Activated CD4-positive, alpha-beta T cell treated with anti-CD3 and anti-CD28 coated beads, Interleukin-10, Interleukin-2, amounts not matched to agents 100 ng/mL and 50 ng/mL, durations not matched to agents 16 hours and 8 hours (primary cell): ENCODE measurements around the gene SPOCK2.
"Not testable (repeated sequence)": the region's sequence is repeated elsewhere in the genome, so short reads cannot be mapped to it uniquely, and the experiment has no call there.

Source experiments
- DNase-seq: peaks from one replicate; pipeline ENCODE4 v3.0.0-alpha.2; 2020

The SPOCK2 gene

DNA sequence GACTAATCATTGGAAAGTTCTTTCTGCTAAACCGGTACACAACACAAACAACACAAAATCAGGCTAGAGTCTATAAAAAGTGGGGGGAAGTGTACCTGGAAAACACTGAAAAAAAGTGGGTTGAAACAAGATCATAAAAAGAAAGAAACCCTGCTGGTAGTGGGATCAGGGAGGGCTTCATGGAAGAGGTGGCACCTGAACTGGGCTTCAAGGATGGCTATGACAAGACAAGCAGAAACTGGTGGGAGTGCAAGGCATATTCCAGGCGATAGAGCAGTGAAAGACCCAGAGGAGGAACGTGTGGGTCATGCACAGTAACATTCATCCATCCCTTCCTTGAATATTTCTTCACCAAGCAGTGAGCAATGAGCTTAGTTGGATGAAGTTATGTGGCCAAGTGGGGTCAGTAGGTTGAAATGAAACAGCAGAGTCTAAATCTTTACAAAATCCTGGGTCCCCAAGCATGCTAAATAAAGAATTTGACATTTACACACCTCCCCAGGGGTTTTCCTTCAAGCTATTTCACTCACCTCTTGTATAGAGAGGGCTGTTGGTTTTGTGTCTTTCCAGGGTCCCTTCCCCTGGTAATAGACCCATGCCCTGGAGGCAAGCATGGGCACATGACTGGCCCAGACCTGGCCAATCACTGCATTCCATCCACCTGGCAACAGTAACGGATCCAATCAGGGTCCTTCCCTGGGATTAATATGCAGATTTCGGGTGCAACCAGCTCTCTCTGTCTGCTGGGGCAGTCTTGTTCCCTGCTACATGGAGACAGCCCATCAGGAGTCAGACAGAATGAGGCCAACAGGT lies 38.2 kb downstream of the SPOCK2 start:
- no peak for DNase-seq

DNA sequence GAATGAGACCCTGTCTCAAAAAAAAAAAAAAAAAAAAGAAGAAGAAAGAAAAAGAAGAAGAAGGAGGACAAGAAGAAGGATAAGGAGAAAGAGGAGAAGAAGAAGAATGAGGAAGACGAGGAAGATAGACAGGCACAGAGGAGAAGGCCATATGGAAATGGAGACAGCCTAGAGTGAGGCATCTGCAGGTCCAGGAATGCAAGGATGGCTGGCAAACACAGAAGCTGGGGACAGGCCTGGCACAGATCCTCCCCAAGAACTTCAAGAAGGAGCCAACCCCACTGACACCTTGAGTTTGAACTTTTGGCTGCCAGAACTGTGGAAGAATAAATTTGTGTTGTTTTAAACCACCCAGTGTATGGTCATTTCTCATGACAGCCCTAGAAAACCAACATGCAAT lies 38.9 kb downstream of the SPOCK2 start:
- DNase-seq = no peak

DNA sequence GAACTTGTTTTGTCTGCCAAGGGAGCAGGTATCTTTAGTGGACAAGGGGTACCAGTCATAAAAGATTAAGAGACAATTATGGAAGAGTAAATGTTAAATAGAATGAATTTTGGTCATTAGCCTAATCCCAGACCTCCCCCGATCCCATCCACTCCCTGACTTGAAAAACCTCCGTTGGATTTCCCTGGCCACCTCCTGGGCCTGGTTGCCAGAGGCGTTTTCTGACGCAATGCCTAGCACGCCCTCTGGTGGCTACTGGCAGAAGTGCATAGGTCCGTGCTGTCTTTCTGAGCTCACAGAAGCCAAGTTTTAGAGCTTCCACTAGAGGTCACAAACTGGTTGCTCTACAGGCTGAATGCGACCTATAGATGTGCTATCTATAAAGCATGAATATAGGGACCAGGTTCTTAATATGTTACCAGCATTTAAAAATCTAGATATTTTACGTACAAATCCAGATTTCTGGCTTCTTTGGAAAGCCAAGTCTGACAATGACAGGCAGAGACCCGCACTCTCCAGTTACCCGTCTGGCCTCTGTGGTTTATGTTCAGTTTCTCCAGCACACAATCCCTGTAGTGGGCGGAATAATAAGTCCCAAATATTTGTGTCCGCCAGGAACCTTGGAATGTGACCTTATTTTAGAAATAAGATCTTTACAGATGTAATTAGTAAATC lies 39.8 kb downstream of the SPOCK2 start:
- DNase-seq = peak; percentile 89

DNA sequence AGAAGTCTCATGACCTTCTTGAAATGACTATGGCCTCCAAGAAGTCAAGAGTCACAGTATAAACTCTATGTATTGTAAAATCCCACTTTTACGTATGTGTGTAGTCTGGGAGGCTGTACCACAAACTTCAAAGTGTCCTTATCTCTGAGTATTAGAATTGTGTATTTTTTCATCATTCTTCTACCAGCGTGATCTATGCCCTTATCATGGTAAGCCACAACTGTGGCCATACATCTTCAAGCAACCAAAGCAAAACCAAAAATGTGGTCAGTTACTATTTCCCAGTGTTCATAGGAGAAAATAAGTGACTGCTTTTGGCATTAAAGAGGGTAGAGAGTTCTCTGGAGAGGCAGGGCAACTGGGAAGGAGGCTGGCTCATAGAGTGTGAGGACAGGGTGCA lies 42.8 kb downstream of the SPOCK2 start:
- DNase-seq = no peak

DNA sequence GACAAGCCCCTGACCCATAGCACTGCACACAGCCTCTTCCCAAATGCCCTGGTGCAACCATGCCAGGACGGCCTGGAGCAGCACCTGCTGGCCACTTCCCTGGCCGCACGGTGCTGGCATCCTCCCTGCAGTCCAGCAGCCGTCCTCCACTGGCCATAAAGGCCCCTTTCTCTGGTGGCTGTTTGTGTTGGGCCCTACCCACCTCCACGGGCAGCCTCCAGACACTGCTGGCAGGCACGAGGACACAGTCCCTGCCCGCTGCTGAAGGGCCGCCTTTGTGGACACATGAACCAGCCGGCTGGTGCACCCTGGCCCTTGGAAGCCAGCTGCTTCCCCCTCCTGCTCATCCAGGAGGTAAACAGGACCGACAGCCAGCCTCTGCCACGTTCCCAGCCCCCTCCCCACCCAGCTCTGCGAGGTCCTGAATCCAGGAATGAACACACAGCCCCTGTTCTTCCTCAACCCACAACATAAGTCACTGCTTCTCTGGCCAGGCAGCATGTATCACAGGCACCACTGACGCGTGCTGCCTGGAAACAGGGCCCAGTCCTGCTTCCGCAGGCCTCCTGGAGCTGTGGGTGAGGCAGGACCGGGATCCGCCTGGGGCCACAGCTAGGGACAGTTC lies 43.8 kb downstream of the SPOCK2 start:
- no peak for DNase-seq

DNA sequence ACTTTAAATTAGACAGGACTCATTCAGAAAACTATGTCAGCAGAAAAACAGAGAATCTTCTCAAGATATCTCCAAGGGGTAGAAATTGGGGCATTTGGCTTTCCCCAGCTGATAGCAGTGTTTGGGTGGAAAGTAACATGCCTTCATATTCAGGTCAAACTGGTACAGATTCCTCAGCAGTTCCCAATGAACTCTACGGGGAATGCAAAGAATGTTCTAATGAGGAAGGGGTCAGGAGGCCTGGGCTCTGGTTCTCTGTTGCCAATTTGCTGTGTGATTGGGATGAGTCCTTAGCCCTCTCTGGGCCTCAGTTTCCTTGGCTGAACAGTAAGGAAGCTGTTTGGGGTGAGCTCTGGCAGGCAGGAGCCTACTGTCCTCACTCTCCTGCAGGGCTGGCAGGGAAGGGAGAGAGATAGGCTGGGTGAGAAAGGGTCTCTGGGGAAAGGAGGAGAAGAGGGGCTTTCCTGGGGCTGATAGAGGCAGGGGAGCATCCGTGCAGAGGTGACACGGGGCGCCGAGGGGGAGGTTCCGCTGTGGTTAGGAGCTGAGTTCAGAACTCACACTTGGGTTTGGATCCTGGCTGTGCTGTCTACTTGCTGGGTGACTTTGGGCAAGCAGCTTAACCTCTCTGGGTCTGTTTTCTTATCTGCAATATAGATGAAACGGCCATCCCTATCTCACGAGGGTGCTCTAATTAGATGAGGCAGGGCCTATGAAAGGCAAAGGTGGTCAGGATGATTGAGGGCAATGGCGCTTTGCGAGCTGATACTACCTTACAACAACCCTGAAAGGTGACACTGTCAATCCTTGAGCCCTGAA lies 45.1 kb downstream of the SPOCK2 start:
- DNase-seq = no peak

DNA sequence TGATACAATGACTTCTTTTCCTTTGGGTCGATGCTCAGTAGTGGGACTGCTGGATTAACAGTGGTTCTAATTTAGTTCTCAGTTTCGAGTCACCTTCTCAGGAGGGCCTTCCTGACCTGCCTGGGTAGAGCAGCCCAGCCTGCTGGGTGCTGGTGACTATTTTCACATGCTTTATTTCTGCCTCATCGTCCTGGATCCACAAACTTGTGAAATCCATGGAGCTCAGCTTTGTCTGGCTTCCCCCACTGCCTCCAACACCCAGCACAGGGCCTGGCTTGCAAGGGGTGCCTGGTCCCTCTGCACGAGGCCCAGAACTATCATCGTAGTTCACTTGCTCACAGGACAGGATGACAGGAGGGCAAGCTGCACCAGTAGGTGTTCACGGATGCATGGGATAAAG lies 46.9 kb downstream of the SPOCK2 start:
- no peak for DNase-seq

DNA sequence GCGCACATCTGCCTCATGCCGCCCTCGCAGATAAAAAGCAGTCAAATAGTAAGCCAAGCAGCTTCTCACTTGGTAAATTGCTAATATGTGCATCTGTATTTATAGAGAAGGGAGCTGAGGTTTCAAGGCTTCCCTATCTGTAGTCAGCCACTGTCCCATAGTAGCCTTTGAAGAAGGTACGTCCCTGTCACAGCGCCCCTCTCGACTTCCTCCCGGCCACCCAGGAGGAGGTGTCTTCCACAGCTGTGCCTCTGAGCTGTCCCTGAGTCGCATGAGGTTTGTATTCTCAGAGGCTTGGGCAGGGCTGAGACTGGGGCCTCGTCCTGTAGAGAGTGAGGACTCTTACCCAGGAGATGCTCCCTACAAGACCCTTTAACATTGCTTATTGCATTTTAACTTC lies 49.0 kb downstream of the SPOCK2 start:
- no peak for DNase-seq

DNA sequence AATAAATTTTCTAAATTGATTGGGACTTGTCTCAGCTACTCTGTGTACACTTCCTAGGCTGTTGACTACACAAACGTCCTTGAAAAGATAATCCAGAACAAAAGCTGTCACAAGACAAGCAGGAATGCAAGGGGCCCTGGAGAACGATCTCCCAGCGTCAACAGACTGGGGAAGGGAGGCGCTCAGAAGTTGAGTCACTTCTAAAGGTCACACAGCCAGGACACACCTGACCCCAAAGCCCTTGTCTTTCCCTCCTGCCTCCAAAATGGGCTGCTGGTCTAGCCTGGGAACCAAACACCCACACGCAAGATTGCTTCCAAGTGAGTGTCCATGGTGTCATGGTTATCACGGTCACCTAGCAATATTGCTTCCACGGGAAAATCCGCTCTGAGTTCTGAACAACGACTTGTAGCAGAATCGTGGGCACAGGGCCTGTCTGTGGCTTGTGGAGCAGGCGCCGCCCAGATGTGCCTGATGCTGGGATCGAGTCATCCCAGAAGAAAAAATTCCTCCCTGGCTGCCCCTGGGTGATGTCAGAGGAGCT lies 49.8 kb downstream of the SPOCK2 start:
- DNase-seq = no peak

DNA sequence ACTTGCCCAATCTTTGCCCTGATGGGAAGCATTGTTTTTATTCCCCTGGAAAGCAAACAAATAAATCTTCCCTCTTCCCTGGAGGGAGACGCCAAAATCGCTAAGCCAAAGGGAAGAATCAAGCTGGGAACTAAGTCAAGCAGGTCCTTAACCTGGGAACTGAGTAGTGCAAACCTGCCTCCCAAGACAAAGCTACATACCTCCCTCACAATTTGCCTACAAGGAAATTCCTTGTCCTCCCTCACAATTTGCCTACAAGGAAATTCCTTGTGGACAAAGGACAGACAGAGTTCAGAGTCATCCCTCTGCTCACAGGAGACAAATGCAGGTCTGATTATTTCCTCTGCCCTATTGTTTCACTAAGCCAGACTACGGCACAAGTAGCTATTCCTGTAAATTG lies 50.5 kb downstream of the SPOCK2 start:
- DNase-seq = no peak

DNA sequence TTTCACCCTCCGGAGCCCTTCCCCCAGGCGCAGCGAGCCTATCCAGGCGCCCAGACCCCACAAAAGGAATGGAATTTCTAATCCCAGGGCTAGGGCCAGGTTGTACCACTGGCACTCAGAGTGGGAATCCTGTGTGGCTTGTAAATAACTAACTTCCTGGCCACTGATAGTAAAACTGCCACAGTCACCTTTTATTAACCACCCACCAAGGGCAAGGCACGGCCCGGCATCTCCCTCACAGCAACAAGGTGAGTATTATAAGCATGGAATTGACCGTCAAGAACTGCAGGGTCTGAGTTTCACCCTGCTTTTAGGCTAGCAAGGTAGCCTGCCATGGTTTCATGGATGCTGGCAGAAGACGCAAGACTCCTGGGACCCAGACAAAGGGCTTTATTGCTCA lies 51.1 kb downstream of the SPOCK2 start:
- no peak for DNase-seq

DNA sequence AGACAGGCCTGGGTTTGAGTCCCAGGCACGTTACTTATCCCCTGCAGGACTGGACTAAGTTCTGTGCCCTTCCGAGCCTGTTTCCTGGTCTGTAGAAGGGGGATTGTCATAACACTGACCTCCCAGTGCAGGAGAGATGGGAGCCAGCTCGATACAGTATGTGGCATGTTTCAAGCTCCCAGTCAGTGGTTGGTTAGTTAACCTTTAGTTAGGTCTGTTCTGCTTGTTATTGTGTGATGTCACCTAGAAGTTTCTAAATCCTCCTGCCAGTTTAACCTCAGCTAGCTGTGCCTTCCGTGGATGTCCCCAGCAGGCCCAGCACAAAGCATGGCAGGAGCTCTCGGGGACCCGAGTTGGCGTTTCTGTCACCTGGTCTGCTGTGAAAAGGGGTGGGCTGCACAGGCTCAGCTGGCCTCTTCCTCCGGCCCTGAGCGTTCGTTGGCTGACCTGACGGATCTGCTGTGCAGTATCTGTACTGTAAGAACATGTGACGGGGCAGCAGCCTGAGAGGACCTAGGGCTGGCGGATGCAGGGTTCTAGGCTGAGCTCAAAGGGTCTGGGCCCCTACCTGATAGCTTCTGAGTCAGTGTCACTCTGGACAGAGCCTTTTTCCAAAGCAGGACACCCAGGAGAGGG lies 53.0 kb downstream of the SPOCK2 start:
- DNase-seq = no peak

DNA sequence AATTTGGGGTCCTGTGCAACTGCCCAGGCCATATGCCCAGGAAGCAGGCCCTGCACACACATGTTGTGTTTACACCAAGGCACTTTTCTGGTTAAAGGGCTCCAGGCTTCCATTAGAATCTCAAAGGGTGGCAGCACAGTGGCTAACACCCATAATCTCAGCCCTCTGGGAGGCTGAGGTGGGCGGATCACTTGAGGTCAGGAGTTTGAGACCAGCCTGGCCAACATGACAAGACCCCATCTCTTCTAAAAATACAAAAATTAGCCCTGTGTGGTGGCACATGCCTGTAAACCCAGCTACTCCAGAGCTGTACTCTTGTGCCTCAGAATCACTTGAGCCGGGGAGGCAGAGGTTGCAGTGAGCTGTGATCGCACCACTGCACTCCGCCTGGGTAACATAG lies 53.6 kb downstream of the SPOCK2 start:
- no peak for DNase-seq

DNA sequence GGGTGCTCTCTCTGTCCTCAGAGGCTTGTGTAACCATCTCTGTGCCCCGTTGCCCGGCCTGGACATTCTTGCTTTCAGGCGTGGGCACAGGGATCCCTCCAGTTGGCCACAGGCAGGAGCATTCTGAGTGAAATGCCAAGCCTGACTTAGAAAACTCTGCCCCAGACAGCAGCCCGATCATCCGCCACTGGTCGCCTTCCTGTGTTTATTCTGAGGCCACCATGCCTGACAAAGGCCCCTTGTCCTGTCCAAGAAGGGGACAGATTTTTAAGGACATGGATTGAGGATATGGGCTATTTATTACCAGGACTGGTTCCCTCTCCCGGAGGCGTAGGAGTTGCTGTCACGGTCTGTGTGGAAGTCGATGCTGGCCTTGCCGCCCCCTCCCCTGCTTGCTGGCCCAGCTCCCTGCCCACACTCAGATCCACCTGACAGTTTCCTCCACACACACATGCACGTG lies 54.3 kb downstream of the SPOCK2 start:
- no peak for DNase-seq

DNA sequence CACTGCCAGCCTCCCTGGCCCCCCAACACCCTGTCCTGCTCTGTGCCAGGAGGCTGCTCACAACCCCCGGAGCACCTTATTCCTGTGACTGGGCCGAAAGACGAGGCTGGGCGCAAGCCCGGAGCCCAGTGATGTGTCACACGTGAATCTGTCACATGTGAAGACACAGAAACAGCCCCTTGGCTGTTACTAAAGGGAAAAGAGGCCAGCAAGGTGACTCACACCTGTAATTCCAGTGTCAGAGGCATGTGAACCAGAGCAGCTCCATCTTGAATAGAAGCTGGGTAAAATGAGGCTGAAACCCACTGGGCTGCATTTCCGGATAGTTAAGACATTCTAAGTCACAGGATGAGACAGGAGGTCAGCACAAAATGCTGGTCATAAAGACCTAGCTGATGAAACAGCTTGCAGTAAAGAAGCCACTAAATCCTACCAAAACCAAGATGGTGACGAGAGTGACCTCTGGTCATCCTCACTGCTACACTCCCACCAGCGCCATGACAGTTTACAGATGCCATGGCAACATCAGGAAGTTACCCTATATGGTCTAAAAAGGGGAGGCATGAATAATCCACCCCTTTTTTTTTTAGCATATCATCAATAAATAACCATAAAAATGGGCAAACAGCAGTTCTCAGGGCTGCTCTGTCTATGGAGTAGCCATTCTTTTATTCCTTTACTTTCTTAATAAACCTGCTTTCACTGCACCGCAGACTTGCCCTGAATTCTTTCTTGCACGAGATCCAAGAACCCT lies 55.8 kb downstream of the SPOCK2 start:
- DNase-seq = not testable (repeated sequence)

DNA sequence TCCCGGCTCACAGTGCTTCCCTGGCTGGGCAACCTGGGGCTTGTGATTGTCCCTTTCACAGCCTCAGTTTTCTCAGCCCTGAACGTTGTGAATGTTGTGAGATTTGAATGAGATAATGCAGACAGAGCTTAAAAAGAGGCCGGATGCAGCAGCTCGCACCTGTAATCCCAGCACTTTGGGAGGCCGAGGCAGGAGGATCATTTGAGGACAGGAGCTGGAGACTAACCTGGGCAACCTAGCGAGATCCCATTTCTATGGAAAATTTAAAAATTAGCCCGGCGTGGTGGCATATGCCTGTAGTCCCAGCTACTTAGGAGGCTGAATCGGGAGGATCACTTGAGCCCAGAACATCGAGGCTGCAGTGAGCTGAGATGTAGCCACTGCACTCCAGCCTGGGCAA lies 56.6 kb downstream of the SPOCK2 start:
- no peak for DNase-seq

DNA sequence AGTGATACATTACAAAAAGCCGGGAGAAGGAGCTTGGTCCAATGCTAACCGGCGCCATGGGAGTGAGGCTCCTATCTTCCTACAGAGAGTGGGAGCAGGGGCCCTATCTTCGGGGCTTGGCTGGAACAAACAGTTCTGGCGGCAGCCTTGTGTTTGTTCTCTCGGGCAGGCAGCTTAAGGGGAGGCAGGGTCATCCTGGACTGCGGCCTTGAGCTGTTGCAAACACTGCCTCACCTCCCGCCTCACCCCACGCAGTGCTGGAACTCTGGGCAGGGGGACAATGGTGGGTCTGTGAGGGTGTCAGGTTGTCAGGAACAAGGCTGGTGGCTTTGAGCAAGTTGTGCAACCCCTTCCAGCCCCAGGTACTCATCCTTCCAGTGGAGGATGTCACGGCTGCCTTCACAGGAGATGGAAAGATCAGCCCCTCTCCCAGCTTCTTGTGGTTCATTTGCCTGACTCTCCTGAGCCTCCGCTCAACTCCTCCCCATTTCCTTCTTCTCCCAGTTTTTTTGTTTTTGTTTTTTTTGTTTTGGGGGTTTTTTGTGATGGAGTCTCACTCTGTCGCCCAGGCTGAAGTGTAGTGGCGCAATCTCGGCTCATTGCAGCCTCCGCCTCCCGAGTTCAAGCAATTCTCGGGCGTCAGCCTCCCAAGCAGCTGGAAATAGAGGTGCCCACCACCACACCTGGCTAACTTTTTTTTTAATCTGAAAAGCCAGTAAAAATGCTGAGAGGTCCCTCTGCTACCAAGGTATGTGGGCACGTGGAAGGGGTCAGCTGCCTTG lies 57.4 kb downstream of the SPOCK2 start:
- no peak for DNase-seq

DNA sequence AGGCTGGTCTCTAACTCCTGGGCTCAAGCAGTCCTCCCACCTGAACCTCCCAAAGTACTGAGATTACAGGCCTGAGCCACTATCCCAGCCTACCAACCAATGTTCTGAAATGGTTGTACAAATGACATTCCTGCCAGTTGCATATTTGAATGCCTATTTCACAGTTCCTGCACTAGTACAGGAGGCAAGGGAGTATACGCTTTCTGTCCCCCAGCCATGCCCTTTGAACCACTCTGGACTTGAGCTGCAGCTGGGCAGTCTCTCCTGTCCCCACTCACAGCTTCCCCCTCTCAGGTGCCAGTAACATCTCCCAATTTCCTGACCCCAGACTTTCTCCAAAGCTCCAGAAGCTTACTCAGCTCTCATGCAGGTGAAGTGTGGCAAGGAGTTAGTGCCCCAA lies 58.9 kb downstream of the SPOCK2 start:
- no peak for DNase-seq

DNA sequence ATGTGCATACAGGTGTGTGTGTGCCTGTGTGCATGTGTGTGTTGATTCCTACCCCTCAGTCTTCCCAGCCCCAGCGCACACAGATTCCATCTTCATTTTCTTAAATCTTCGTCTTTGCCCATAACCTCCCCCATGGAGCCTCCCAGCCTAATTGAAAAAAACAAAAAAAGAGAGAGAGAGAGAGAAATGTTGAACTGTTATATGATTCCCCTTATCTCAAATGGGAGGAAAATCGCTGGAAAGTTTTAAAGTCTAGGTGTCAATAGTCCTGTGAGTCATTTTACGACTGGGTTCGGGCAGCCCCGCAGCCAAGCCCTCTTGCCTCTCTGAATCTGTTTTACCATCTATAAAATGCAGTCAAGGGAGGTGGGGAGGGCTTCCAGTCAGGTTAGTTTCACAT lies 60.9 kb downstream of the SPOCK2 start:
- DNase-seq = no peak

DNA sequence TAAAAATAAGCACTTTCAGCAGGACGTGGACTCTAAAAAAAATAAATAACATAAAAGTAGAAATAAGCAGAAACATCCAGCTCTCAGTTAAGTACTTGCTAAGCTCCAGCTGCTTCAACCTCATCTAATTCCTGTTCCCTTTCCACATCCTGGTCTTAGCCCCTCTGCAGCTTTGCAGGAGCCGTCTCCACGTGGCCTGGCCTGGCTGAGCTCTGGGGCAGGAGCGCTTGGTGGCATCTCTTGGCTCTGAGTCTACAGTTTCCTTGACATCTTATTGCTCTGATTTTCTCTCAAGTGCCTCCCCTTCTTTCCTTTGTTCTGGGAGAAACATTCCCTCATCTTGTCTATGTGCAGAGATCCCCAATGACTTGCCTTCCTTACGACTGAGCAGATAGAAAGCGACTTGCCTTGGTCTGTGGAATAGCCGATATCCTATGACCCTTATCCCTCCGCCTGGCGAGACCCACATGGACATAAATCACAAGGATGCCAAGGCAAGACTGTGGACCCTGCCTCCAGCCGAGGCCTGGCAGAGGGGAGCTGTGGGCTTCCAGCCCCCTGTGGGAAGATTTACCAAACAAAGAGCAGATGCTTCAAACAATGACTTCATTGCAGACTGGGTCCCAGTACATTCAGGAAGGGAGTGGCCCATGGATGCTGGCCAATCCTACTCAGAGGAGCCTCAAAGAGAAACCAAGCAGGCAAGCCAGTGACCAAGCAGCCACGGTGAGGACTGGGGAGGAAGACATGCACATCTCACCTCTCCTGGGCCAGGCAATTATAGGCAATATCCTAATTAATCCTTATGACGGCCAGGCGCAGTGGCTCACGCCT lies 61.9 kb downstream of the SPOCK2 start:
- no peak for DNase-seq
